Measurements from ENCODE around the gene TGM6.

The TGM6 gene

DNA sequence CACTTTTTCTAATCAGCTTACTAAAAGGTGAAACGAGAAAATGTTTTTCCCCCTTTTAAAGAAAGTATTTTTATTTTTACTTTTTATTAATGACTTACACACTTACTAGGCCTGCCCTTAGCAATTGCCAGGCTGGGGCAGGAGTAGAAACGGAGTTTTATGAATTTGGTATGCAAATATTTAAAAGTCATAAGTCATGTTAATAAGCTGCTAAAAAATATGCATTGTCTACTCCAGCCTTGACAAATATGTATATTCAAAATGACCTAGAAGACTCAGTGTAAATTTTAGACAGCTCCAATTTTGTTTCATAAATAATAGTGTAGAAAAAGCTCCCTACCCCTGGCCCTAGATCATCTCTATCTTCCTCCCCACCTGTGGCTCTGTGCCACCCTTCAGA, 17.5 kb upstream of the TGM6 start:
- DNase-seq (ENCODE audit: low read depth) = no peak
- no peak overlapping the region for H3K4me3 ChIP-seq (ENCODE audit: low read depth, low read length)
- no peak for TF ChIP-seq CTCF (conservative IDR thresholded peaks at IDR 0.05; ENCODE audit: low read depth, low read length)

DNA sequence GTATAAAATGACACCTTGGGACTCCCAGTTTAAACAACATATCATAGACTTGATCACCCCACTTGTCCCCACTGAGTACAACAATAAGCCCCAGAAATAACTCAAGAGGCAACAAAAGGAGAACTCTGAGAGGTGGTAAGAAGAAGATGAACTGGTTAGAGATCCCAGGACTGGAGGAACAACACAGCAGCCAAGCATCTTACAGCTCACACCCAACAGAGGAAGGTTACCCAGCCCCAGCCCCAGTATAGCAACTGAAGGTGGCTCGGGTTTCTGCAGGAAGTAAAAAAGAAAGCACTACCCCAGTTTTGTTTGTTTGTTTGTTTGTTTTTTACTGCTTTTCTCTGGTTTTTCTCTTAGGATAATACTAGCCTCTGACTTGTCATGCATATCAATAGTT, 17.1 kb upstream of the TGM6 start:
- no peak for DNase-seq (ENCODE audit: low read depth)

DNA sequence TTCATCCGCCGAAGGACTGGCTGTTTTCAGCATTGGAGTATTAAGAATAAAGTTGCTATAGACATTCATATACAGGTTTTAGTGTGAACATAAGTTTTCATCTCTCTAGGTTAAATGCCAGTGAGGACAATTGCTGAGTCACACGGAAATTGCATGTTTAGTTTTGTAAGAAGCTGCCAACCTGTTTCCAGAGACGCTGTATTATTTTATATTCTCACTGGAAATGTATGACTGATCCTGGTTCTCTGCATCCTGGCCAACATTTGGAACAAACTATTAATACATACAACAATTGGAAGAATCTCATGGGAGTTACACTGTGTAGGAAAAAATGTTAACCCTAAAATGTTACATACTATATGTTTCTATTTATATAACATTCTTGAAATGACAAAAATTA, 16.7 kb upstream of the TGM6 start:
- no peak overlapping the region for H3K4me3 ChIP-seq (ENCODE audit: low read depth, low read length)
- no peak for TF ChIP-seq CTCF (conservative IDR thresholded peaks at IDR 0.05; ENCODE audit: low read depth, low read length)
- DNase-seq (ENCODE audit: low read depth) = peak; percentile 5

More for the DNA sequence above, 17.1 kb upstream of the TGM6 start:
- no peak for TF ChIP-seq CTCF (conservative IDR thresholded peaks at IDR 0.05; ENCODE audit: low read depth, low read length)
- H3K4me3 ChIP-seq (ENCODE audit: low read depth, low read length) = no peak overlapping the region

DNA sequence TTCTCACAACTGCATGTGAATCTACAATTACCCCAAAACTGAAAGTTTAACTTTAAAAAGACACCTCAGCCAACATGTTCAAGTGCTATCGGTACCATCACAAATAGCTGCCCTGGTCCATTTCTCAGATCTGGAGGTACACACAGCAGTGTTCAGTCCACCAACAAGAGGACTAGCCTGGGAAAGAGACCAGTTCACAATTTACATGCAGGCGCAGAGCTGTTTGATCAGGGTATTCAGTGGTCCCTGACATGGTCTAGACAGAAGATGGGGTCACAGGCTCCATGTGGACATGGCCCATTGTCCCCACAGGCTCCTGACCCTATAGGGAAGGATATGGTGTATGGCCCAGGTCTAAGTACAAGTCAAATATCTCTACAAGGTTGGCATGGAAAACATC, 15.6 kb upstream of the TGM6 start:
- DNase-seq (ENCODE audit: low read depth) = no peak
- no peak for TF ChIP-seq CTCF (conservative IDR thresholded peaks at IDR 0.05; ENCODE audit: low read depth, low read length)
- H3K4me3 ChIP-seq (ENCODE audit: low read depth, low read length) = no peak overlapping the region

- TF ChIP-seq CTCF (conservative IDR thresholded peaks at IDR 0.05; ENCODE audit: low read depth, low read length) = no peak
- no peak for DNase-seq (ENCODE audit: low read depth)
Measured at GRCh38 chr20:2365666-2366065, 15.0 kb upstream of the TGM6 start.

GRCh38 chr20:2368621-2369020, 12.1 kb upstream of the TGM6 start:
- no peak overlapping the region for H3K4me3 ChIP-seq (ENCODE audit: low read depth, low read length)
- DNase-seq (ENCODE audit: low read depth) = no peak
- no peak for TF ChIP-seq CTCF (conservative IDR thresholded peaks at IDR 0.05; ENCODE audit: low read depth, low read length)

More at GRCh38 chr20:2365666-2366065, 15.0 kb upstream of the TGM6 start:
- no peak overlapping the region for H3K4me3 ChIP-seq (ENCODE audit: low read depth, low read length)

DNA sequence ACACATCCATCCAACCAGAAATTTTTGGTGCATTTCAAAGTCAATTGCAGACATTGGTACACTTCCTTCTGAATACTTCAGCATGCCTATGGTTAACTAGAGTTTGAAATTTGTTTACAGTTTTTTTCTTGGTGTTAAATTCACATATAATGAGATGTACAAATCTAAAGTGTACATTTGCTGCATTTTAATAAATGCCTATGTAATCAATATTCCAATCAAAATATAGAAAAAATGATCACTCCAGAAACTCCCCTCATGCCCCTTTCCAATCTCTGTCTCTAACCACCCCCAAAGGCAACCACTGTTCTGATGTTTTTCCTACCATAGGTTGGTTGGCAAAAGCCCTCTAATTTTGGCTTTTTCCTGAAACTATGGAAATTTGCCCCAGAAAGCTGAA, 7.6 kb upstream of the TGM6 start:
- no peak for TF ChIP-seq CTCF (conservative IDR thresholded peaks at IDR 0.05; ENCODE audit: low read depth, low read length)
- DNase-seq (ENCODE audit: low read depth) = no peak
- no peak overlapping the region for H3K4me3 ChIP-seq (ENCODE audit: low read depth, low read length)

All from choroid plexus epithelial cell (primary cell).